GM18909 (cell line): ENCODE measurements around the gene MCTP2.

Experiments used
- ATAC-seq: cut with Tn5 transposase; IDR thresholded peaks from one replicate; pipeline ENCODE4 v1.9.1; 2021; ENCODE audit warnings: mild to moderate bottlenecking; ENCODE audit not compliant: unreplicated experiment, poor library complexity

Gene MCTP2

DNA sequence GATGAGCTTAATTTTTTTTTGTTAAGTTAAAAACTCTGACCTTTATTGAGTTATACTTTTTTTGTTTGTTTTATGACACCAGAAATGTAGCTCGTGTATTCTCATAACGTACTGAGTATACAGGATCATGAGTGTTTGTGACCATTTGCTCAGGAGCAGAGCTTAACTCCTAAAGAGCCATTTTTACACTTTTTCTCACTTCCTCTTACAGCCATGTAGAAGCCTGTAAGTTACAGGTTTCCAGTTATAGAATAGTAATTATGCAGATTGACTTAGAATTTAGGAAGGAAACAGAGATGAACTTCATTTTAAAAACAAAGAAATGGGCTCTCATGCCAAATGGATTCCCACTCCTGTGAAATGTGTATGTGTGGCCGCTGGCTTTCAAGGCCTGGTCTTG is 151.7 kb downstream of the MCTP2 start:
- no peak for ATAC-seq

DNA sequence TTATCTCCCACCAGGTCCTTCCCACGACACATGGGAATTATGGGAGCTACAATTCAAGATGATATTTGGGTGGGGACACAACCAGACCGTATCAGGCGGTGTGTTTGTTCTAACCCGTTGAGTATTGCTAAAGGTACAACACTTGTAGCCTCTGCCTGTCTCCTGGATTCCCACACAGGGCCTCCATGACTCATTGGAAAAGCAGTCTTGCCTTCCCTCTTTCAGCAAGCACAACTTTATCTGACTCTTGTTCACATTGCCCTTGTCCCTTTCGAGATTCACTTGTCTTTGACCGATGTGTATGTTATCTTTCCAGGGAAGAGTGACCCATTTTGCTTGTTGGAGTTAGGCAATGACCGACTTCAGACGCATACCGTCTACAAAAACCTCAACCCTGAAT is 152.3 kb downstream of the MCTP2 start:
- no peak for ATAC-seq

DNA sequence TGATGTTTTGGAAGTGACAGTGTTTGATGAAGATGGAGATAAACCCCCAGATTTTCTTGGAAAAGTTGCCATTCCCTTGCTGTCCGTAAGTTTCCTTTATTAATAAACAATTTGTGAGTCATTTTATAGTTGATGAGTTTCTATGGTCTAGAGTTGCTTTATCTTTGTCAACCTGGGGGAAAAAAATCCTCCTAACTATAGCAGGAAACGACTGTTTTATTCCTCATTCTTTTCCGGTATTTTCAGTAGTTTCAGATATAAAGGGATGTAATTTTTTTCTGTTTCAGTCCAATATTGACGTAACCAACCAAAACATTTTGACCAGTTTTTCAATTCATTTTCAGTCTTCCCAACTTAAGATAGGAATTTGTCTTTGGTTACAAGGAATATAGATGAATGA is 154.1 kb downstream of the MCTP2 start:
- ATAC-seq, result no peak

DNA sequence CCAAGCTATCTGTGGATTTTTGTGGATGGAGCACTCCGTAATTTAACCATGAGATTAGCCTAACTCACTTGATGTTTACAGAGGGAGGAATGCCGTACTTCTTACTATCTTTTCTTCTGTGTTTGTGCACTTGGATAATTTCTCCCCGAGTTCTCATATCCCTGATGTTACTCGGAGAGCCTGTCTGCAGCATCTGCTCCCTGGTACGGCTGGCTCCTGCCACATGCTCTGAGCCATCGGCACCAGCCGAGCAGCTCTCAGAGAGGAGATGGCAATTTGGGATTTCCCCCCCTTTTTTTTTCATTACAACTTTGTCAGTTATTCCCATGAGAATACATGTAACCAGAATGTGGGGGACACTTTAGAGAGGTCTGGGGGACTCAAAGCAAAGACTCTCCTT is 155.0 kb downstream of the MCTP2 start:
- ATAC-seq, result no peak

DNA sequence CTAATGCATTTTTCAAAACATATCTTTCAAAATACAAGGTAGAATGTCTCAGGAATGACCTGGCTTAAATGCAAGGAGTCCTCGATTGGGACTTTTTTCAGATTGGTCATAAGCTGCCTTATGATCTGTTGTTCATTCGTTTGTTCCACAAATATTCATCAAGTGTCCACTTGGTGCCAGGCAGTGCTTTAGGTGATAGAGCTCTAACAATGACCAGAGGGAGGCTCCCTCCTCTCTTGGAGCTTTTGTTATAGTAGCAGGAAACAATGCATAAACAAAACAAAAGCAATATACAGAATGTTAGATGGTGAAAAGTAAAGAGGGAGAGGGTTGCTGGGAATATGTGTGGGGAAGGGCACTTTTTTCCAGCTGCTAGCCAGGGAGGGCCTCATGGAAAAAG is 156.1 kb downstream of the MCTP2 start:
- no peak for ATAC-seq

DNA sequence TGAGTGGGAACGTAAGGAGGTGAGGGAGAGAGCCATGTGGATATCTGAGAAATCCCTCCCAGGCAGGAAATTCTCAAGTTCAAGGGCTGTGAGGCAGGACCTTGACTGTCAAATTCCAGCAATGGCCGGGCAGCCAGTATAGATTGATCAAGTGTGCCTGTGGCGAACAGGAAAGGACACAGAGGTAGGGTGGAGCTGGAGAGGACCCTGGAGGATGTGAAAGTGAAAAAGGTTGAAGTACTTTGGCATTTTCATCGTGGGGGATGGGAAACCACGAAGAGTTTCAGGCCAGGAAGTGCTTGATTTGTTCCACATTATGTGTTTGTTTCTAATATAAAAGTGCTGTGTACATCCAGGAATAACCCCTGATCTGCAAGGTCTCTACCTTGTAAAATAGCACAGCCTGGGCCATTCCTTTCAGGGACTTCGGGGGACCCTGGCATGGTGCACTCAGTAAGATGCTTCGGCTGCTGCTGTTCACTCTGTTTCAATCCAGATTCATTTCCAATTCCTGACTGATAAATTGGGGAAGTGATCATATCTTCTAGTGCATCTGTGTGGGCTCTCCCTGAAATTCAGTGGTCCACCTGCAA is 156.6 kb downstream of the MCTP2 start:
- ATAC-seq, result no peak

DNA sequence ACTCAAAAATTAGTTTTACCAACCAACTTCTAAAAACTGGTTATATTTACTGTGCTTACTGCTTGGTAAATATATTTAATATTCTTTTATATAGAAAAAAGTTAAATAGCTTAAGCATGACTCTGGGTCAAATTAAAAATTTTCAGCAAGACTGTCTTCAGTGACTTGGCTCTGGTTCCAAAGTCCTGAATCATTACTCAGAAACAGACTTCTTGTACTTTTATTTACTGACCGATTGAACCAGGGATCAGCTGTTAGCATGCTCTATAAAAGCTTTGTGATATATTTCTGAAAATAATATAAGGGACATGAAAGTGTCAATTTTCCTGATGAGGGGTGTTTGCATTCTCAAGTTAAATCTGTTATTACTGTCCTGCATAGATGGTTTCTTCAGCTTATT is 164.3 kb downstream of the MCTP2 start:
- ATAC-seq, result no peak

DNA sequence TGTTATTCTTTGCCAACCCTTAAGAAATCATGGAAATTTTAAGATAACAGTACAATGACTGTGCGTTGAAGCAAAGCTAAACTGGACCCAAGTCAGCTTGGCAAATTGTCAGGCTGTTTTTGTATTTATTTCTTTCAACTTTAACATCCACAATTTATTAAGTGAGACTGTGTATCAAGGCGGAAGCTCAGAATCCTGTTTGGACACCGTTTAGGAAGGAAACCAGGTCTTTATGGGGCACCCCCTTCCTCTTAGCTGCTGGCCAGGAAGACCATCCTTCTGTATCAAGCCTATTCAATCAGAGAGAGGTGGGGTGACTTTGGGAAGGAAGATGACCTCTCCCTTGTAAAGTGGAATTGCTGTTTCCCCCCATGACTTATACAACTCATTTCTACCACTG is 166.0 kb downstream of the MCTP2 start:
- ATAC-seq, result no peak

DNA sequence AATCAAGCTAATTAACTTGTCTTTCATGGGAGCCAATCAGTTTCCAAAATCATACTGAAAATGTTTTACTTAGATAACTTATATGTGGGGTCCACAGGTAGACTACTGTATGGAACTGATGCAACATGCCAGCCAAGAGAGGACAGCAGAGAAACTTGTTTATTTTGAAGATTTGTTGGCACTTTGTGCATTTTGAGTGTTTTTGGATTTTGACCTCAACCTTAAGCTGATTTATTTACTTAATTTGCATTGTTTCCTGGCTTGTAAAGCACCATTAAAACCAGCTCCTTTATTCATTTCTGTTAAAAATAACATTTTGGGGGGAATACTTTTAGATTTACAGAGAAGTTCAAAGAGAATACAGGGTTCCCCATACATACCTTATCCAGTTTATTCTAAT is 166.6 kb downstream of the MCTP2 start:
- ATAC-seq, result no peak

DNA sequence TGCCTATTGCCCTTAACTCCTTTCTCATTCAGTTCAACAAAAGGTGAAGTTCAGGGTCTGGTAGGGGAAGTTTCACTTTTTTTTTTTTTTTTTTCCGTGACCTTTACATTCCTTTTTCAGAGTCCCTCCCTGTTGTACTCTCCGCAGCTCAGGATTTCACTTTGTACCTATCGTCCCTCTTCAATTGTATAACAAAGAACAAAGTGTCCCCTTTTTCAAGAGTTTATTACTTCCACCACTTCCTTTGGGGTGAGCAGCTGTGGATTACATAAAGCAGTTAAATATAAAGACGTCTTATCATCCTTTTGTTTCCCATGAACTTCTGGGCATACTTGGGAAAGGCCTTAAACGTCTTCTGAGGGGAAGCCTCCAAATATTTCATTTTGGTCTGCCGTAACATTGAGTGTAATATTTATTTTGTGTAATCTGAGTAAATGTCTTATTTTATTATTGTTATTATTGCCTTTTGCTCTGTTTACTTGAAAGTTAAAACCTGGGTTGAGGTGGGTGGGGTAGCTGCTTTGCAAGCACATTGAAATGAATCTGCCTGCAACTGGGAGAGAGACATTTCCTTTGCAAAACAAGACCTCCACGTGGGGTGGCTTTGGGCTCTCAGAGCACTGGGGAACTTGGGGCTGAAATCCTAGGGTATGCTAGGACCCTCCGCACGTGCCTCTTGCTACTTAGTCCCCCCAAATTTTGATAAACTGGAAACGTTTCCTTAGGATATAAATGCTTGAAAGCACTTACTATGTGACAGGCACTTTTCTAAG is 169.4 kb downstream of the MCTP2 start:
- ATAC-seq, result no peak

DNA sequence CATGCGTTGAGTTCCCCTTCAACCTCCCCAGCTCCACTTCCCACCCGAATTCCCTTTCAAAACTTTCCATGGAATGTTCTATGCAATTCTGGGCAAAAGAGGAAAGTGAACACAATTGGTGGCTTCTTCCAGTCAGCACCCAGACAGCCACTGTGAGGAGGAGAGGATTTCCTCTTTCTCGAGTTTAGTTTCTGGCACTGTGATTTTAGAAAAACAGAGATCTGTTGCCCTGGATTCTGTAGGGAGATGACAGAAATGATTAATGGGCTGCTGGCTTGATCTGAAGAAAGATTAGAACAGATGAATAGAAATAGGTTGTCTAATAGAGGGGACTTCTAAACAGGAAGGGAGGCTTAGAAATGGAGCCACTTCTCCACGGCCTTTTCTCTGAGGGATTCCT is 172.0 kb downstream of the MCTP2 start:
- no peak for ATAC-seq

DNA sequence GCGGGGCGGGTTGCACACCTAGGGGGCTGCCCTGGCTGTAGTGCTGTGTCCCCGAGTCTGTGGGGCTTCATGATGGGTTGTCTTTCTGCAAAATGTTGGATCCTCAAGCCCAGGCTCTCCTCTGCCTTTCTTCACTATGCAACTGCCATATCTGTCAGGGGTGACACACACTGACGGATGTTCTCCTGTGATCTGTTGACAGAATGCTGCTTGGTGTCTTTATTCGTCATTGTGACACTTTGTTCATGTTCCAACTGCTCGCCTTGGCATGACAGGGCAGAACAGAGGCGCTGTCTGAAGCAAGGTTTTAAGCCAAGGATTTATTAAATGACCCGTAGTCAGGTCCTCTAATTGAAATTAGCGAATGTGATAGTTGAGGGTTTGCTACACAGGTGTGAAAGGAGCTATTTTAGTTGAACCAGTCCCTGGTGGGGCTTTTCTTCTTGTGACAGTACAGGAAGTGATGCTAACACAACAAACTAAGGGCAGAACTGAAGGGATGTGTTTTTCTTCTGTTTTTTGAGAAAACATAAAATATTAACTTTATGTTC is 173.4 kb downstream of the MCTP2 start:
- no peak for ATAC-seq

DNA sequence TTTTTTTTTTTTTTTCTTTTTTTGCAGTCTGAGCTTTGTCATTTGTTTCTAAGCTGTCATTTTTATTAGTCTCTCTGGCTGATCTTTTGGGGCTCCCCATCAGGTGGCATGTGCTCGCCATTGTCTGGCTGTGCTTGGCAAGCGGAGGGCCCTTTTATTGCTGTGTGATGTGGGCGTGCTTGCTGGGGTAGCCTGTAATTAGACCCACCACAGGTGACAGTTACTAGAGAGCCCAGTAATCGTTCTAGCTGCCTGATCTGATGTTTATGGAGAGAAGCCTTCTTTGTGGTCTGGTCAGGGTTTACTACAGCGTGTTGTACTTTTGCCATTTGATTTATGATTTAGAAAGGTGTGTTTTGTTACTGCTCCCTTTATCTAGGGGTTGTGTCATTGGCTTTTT is 179.9 kb downstream of the MCTP2 start:
- ATAC-seq, result no peak

DNA sequence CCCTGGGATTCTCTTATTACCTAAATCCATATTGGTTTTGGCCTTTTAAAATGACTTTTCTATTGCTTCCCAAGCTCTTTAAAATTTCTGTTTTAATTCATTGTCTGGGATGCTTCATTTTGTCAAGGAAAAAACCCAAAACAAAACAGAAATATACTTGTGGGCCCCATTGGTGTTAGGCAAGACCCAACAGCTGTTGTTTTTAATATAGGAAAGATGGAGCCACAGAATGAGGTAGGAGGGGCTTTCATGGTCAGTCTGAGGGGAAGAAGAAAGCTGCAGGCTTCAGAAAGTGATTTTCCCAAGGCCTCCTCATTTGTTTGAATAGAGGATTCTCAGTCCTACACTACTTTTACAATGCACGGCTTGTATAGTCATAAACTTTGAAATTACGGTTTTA is 180.5 kb downstream of the MCTP2 start:
- no peak for ATAC-seq

DNA sequence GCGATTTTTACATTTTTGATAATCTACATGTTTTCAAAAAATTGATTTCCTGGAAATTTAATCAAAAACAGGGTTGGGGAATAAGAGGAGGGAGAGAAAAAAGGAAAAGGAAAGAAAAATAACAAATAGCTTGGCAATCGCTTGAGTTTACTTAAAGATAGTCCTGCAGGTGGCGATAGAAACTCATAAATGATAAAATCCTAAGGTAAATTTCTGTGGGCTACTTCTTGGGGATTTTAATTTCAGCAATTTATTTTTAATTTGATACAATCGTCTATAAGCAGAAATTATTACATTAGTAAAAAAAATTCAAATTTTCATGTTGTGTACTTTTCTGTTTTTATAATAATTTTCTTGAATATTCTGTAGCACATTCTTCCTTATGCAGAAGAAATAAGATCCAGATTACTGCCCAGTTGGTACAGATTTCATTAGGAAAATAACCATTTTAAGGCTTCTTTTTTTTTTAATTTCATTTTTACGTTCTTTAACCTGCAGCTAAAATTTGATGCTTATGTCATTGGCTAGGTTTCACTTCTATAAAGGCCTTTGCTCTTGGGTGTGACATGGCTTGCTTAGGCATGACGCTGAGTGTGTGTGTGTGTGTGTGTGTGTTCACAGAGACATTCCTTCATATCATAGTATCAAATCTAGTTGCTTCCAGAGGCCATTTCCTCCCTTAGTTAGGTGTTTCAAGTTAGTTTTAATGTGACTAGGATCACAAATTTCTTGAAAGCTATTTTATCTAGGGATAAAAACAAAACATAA is 181.8 kb downstream of the MCTP2 start:
- ATAC-seq, result peak; percentile 80

DNA sequence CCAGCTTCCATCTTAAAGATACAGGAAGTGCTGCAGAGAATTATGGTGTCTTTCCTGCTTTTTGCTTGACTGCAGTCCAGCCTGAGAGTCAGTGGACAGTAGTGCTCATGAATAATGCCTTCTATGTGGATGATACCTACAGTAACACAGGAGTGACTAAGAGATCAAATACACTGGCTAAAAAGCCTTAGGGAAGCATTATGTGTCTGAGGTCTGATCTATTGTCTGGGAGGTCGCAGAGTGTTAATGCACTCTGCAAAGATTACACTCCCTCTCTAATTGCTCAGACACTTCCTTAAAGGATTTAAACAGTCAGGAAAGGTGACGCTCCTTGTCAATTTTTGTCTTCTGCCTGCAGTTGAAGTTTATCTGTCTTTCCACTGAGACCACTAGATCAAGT is 183.6 kb downstream of the MCTP2 start:
- no peak for ATAC-seq

DNA sequence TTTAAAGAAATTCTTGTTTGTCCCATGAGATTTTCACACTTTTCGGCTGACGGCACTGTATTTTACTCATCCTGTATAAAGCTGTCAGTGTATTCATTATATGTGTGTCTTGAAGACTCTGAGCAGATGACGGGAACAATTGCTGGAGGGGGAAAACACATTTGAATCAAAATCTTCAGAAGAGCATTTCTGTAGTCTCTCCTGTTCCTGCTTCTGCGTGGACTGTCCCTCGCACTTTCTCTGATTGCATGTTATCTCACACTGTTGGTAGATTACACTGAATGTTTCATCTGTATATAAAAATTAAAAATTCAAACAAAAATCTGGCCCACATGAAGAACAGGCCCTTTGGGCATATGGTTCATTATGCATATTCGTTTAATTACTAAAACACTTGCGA is 184.9 kb downstream of the MCTP2 start:
- ATAC-seq, result no peak

DNA sequence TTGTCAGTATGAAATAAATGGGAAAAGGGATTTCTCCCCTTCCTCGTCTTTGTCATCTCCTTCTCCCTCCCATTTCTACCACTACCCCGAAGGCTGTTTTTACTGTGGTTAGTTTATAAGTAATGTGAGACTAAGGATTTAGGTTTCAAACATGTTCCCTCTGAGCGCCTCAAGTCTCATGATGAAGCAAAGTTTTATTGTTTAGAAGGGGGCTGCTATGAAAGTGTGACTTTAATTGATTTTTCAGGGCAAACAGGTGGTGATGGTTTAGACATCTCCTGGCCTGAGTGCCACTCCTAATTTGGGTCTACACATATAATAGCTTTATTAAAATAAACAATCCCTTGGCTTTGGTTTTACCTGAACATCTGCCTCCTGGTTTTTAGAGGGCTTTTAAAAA is 185.5 kb downstream of the MCTP2 start:
- ATAC-seq, result no peak

DNA sequence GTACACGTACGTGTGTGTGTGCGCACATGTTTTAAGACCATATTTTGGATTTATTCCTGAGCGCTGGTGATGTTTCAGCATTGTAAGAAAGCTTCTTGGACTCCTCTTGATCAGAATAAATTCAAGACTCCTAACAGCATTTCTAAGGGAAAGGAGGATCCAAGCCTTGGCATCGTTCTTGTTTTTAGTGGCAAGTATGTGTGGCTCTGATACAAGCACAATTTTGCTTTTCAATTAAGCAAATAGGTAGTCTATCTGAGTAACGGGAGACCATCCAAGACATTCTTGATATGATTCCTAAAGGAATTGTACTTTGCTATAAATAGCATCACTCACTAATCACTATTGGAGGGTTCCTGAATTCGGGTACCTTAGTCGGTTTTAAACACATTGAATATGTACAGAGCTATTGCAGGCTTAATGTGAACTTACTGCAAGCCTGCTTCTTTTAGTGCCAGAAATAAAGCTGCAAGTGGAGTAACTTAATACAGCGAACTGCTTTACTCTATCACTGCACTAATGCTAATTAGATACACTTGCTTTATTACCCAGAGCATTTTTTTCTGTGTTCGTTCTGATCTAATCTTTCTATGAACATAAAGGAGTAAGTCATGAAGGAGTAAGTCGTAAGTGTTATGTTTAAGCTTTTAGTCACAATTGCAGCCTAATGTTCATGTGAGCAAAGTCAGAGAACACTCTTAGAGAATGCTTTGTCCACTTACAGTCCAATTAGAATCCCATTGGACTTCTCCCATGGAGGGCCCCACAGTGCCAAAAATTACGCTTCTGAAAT is 186.3 kb downstream of the MCTP2 start:
- ATAC-seq, result no peak

DNA sequence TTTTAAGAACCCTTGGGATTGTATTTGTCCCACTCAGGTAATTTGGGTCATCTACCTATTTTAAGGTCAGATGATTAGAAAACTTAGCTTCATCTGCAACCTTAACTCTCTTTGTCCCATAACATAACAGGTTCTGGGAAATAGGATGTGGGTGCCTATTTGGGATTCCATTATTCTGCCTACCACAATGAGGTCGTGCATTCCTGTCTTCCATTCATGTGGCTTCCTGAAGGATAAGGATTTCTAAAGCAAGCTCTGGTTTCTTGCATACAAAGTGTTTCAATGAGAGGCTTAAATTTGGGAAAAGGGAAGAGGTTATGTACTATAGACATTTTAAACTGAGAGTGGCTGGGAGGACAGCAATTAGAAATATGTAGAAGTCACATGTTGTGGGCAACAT is 190.3 kb downstream of the MCTP2 start:
- no peak for ATAC-seq

DNA sequence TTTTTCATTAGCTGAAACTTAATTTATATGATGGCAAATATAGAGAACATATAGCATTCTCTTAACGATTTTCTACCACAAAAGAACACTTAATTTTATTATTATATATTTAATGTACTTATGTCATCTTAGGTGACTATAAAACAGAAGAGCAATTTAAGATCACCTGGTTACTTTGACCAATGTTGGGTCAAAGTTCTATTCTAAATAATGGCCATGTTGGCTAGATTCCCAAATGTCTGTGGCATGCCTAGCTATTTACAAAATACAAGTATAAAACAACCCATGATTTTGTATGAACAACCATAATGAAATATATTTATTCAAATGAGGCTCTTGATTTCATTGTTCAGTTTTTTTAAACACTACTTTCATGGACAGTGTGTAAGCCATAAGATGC is 200.9 kb downstream of the MCTP2 start:
- no peak for ATAC-seq
